Stimulated activated CD8-positive, alpha-beta memory T cell treated with anti-CD3 and anti-CD28 coated beads, Interleukin-4, amount 100 ng/mL, for 4 hours (primary cell): ENCODE measurements around the gene STRN4.

Source experiments
- DNase-seq, 2 donors: peaks; one replicate each; pipeline ENCODE4 v3.0.0-alpha.2; 2020; ENCODE audit warnings: low read depth in 2 of 2, low spot score in 1 of 2

Gene STRN4

DNA sequence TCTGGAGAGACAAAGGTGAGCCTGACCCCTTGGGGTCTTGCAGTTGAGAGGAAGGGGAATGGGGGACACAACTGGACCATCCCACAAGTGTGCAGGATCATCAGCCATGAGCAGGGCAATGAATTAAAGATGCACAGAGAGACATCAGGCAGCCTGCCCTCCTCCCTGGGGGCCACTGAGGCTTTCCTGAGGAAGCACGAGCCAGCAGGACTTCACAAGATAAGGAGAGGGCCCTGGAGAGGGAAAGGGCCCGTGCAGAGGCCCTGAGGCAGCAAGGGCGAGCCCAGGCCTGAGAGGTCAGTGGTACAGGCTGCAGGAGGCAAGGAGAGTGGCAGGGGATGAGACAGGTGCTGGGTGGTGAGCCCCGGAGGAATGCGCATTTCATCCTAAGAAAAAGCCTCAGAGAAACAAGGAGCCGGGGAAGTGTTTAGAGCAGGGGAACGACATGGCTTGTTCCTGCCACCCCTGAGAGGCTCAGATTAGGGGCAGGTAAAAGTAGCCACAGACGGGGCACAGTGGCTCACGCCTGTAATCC is 20.3 kb downstream of the STRN4 start:
- DNase-seq, result no peak

DNA sequence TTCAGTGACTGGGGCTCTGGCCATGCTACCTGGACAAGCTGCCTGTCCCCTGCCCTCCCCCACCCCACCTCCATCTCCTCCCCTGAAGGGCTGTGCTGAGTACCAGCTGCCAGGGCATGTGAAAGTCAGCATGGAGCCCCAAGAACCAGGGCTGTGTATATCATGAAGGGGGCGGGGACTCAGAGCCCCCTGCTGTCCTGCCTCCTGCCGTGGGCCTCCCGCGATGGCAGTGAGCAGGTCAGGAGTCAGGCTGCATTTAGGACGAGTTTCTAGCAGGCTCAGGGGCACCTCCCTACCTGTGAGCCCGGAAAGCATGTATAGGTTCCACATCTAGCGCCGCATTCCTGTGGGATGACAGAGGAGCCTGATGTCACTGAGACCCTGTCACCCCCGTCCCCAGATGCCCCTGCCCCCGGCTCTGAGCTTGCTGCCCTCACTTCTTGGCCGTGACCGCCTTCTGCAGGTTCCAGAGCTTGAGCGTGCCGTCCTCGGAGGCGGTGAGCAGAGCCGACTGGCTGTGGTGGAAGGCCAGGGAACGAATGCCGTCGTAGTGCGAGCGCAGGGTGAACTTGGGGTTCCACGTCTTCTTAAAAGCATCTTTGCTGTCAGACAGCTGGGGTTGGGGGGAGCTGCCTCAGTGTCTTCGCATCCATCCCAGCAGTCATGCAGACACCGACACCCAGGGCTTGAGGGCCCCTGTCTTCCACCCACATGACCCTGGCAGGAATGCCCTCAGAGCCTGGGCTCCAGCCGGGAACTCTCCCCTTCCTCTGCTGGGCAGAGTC is 21.0 kb downstream of the STRN4 start:
- no peak for DNase-seq

DNA sequence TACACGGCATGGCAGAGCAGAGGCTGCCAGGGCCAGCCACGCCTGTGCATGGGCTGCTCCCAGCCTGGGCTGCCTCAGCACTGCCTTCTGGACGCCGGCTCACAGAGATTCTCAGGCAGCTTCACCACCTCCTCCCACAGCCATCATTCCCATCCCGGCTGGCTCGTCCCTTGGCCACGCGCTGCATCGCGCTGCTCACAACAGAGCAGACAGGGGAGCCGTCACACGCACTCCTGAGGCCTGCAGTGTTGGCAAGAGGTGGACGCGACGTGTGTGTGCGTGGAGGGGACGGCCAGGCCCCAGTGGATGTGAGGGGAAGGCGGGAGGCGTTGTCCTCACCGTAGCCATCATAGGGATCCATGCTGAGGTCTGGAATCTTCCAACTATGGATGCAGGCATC is 21.8 kb downstream of the STRN4 start:
- no peak for DNase-seq

DNA sequence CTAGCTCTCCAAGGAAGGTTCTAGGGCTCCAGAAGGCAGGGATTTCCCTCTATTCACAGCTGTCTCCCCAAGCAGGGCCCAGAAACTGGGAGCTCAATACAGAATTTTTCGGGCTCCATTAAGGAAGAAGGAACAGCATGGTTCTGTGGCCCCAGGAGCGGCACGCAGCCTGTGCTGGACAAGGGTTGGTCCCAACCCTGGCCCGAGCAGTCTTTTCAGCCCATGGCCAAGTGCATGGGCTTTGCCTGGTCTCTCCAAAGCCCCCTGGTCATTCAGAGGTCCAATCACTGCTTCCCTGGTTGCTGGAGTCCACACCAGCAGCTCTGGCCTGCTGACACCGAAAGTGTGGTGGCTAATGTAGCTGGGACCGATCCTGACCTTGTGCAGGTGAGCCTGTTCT is 22.8 kb downstream of the STRN4 start:
- DNase-seq, result no peak

DNA sequence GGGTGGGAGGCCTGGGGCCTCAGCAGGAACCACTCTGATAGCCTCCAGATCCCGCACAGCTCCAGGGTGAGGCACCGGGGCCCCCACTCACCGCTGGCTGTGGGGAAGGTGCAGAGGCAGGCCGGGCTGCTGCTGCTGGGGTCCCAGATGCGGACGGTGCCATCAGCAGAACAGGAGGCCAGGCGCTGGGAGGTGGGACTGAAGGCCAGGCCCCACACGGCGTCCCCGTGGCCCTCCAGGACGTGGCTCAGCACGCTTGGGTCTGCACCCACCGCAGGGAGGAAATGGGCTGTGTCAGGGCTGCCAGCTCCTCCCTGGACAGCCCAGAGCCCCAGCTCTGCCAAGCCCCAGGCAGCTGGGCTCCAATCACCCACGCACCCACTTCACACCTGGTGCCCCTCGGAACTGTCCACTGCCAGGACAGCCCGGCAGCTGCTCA is 23.2 kb downstream of the STRN4 start:
- no peak for DNase-seq

DNA sequence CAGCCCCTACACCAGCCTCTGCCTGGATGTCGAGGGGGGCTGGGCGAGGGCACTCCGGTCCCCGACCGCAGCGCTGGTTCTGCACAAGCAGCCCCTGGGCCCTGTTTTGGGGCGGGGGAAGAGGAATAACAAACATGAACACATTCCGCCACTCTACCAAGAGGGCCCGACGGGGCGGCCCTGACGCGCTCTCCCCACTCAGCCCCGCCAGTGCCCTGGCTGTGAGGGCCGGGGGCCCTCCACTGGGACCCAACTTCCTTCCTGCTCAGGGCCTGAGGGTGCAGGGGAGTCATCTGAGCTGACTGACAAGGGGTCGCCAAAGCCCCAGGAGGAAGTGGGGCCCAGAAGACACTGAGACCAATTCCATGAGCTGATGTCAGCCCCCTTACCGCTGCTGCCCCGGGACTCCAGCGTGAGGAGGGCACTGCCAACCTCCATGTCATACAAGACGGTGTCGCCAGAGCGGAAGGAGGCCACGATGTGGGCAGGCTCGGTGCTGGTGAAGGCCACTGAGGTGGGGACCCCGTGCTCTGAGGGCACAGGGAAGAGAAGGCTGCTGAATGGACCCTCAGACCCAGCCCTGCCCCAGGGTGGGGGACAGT is 23.7 kb downstream of the STRN4 start:
- no peak for DNase-seq

DNA sequence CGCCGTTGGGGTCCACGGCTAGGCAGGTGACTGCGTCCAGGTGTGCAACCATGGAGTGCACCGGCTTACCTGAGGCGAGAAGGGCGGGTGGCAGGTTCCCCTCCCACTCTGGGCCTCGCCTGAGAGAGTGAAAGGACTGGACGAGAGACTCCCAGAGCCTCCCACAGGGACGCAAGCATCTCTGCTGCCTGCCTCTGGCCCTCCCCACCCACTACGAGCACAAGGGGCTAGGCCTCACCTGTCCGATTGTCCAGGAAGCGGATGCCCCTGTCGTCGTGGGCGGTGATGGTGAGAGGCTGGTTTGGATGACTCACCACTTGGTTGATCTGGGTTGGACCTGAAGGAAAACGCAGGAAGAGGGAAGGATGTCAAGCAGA is 24.3 kb downstream of the STRN4 start:
- no peak for DNase-seq

DNA sequence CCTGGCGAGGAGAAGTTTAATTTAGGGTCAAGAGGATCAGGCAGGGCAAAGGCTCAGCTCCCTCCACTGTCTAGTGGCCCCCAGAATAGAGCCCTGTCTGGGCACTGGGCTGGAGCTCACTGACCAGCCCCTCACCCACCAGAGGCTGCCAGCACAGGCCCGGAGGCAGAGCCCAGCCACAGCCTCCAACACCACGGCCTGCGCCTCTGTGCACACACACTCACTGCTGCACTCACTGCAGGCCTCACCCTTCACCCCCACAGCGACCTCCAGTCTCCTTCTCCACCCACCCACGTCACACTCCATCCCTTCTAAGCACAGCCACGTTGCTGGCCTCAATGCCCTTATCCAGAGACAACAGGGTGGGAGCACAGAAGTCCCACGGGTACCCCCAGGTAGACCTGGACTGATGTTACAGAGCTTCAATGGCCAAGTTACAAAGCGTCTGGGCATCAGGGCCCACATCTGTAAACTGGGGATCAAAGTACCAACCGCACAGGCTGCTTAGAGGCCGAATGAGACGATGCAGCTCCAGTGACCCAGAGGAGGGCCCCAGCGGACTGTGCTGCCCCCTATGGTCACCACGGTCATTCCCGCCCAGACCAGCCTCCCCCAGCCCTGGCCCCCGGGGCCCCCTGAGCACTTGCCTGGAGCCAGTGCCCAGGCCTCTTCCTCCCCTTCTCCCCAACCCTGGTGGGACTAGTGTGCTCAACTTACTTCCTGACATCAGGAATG is 24.8 kb downstream of the STRN4 start:
- DNase-seq, result no peak

DNA sequence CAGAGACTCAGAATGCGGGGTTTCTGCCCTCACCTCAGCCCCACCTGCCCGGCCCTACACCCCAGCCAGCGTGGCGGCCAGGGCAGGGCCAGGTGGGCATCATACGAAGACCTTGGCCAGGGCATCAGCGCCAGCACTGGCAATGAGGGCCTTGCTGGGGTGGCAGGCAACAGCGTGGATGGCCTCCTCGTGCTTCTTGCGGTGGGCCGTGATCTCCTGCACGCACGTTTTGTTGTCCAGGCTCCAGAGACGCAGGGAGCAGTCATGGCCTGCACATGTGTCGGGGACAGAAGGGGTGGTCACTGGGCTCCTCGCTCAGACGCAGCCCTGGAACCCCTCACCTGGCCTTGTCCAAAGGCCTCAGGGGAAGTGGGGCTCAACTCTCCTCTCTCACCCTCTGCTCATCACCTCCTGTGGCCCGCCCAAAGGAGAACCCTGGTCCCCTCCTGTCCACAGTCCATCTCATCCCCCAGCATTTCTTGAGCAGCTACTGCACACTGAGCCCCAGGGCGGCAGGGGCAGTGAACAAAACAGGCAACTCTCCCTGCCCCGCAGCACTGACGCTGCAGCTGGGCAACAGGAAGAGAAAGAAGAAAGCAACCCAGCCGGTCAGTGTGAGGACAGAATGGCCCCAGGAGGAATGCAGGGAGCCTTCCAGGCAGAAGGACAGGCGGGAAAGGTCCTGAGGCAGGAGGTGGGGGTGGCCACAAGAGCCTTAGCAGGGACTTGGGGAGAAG is 25.6 kb downstream of the STRN4 start:
- no peak for DNase-seq

DNA sequence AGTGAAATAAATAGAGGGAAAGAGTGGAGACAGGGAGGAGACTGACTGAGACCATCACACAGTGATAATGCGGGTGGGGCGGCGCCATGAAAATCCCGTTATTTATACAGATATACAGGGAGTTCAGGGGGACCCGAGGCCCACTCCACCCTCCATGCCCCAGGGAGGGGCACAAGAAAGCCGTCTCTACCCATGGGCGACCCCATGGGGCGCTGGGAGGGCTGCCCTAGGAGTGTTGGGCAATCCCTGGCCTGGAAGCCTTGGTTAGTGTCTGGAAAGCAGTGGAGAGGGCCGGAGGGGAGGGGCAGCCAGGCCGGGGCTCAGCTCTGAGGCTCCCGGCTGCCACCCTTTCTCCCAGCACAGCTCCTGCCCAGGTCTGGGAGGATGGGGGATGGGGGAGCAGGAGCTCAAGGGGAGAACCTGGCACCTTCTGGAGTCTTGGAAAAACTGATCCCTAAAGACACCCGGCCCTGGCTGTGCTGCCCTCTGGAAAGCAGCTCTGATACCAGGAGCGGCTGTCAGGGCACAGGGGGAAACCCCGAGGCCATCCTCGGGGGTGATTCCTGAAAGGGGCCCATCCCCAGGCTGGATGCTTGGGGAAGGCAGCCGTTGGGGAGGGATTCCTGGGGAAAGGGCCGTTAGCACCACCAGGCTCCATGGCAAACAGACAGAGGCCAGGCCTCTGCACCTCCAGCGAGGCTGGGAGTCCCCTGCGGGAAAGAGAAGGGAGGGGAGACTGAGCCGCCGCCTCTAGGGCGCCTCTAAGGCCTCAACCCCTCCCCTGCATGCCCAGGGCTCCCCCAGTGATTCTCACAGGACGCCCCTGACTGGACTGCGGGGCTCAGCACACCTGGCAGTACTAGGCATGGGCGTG is 26.4 kb downstream of the STRN4 start:
- no peak for DNase-seq

DNA sequence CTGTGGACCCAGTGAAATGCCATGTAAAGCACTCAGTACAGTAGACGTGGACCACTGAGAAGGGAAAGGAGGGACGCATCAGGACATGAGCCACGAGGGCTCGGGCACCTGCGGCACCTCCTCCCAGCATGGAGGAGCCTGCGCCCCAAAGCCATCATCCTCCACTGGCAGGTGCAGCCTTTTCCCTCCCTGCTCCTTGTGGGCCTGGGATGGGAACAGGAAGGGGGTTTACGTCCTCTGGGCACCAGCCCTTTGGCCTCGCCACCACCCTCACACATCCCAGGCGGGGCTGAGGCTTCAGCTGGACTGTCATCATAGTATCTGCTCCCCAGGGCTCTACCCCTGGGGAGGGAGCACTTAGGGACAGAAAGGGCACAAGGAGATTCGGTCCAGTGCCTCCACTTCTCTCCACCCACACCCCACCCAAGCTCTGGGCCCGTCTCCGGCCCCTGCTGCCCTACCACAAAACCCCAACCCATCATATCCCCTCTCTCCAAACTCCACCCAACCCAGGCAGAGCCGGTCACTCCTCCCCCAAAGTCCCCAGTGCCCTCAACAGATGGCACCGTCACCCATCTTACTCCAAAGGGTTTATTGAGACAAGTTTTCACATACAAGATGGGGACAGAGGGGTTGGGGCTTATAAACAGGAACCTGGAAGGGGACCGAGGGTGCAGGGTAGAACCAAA is 27.2 kb downstream of the STRN4 start:
- no peak for DNase-seq

DNA sequence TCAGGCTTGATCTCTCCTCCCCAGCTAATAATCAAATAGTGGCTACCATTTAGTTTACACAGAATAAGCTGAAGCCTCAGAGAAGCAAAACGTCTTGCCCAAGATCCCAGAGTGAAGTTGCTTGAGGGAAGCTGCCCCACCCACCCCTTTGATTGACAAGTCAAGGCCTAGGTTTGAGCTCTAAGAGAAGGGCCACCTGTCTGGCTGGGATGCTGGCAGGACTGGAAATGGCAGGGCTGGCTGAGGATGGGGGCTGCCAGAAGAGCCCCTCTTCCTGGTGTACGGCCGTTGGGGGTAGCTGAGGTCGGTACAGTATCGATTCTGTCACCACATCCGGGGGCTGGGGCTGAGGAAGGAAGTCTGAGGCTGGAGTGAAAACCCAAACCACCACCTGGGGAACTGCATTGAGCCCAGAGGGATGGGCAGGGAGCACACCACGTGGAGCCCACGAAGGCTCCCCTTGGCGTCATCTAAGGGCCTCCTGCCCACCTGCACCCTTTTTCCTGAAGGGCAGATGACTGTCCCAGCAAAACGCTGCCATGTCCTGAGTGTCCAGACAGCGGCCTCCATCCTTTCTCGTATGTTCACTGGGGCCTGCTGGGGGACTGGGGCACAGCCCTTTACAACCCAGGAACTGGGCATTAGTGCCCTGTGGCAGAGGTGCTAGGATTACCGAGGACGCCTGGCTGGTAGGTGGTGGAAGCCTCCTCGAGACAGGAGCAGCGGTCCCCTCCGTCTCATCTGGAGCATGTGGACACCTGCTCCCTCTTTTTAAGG is 27.9 kb downstream of the STRN4 start:
- DNase-seq, result peak; percentile 41 to 44

DNA sequence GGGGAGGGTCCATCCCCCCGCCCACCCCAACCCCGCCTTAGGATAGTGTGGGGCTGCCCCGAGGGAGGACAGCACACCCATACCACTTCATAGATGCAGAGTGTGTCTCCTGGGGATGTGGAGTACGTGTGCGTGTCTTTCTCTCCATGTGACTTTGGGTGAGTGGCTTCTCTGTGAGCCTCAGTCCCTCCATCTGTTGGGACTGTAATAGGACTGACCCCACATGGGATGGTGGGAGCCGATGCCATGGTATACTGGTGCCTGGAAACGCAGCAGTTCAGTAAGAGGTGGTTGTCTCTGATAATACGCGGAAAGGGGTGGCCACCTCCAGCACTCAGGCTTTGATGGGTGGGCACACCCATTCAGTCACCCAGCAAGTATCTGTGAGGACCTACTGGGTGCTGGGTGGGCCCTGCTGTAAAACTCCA is 28.5 kb downstream of the STRN4 start:
- no peak for DNase-seq

DNA sequence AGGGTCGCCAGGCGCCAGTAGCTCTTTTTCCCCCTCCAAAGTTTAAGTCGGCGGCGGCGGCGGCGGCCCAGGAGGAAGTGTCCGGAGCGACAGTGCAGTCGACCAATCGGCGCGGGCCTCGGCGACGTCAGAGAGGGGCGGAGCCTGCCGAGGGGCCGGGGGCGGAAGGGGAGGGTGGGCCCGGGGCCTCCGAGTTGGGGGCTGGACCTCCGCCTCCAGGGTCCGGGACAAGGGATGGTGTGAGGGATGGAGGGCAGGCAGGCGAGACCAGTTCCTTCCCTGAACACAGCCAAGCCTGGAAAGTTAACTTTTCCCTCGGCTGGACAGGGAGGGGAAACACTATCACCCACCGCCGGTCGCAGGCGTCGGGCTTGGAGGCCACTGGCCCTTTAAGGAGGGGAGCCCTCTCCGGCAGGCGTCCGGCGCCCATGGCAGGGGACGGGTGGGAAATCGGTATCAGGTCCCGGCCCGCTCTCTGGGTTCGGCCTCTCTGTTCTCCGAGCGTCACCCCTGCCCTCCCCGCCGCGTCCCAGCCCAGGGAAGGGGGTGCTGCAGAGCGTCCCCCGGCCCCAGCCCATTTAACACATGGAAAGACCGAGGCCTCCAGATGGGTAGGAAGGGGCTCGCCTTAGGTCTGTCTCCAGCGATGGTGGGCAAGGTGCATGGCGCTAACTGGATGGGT is 29.1 kb downstream of the STRN4 start, which contains the start of gene PRKD2:
TSS of gene PRKD2 (minus strand) at position 81 of the 682 bp plus-strand sequence. CDS start 744 bp downstream, outside the sequence.
- peak; percentile 77 to 89 for DNase-seq

DNA sequence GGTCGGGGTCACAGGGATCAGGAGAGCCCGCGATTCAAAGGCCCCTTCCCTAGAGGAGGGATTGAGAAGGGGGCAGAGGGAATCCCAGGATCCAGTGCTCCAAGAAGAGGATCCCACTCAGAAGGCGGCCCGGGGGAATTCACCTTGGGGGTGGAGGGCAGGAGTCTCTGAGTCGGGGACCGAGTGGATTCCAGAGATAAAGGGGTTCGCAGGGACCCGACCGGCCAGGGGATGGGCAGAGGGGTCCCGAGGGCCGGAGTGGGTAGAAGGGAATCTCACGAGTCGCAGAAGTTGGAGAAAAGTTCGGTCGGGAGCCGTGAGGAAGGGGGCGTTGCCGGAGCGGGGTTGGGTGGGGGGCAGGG is 29.6 kb downstream of the STRN4 start:
- no peak for DNase-seq

DNA sequence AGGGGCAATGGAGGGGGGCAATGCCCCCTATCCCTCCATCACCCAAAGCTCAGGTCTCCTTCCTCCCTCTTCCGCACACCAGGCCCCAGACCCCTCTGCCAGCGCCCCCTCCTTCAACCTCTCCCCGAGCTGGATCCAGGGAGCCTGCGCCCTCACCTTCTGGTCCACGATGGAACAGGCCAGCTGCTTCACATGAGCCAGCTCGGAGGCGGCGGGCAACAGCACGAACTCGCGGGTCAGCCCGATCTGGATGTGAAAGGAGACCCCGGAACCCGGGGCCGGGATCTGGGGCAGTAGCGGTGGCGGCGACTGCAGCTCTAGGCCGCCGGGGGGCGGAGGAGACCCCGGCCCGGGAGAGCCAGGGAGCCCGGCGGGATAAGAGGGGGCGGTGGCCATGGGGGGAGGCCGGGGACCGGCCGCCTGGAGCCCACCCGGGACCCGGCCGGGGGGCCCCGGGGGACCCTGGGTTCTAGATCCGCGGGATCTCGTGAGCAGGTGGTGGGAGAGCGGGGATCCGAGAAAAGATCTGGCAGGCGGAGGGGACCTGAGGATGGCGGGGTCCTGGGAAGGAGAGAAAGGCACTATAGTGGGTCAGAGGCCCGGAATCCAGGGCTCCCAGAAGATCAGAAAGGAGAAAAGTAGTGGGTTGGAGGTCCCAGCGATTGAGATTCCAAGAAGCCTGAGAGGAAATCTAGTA is 30.1 kb downstream of the STRN4 start:
- no peak for DNase-seq

DNA sequence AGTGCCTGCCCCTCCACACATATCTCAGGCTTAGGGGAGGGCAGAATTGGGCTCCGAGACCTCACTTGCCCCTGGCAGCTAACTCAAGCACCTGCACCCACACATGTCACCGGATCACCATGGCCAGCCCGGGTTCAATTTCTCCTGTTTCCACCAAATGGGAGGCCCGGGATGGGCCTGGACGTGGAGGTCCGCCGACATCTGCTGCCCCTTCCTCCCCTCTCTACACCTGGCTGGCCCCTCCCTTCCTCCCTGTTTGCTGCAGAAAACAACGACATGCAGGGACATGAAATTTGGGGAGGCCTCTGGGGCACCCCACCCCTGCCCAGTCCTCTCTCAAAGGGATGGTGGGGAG is 30.7 kb downstream of the STRN4 start:
- no peak for DNase-seq
